ENCODE data around the gene UBTF.

DNA sequence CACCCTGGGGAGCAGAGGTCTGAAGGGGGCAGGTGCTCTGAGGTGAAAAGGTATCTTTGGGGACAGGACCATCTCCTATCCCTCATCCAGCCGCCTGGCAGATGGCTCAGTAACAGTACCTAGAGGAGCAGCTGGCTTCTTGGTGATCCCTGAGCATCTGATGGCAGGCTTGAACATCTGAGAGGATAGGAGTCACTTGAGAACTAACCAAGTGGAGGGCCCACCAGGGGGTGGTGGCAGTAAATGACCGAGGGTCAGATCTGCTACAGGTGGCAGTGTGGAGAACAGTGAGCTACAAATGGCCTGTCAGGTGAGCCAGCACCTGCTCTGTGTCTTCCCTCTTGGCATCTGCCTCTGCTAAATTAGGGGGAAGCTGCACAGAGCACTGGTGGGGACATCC lies 64.0 kb downstream of the UBTF start:
- TF ChIP-seq, protein P1, sequence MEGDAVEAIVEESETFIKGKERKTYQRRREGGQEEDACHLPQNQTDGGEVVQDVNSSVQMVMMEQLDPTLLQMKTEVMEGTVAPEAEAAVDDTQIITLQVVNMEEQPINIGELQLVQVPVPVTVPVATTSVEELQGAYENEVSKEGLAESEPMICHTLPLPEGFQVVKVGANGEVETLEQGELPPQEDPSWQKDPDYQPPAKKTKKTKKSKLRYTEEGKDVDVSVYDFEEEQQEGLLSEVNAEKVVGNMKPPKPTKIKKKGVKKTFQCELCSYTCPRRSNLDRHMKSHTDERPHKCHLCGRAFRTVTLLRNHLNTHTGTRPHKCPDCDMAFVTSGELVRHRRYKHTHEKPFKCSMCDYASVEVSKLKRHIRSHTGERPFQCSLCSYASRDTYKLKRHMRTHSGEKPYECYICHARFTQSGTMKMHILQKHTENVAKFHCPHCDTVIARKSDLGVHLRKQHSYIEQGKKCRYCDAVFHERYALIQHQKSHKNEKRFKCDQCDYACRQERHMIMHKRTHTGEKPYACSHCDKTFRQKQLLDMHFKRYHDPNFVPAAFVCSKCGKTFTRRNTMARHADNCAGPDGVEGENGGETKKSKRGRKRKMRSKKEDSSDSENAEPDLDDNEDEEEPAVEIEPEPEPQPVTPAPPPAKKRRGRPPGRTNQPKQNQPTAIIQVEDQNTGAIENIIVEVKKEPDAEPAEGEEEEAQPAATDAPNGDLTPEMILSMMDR (IDR thresholded peaks at IDR 0.05): no peak
- no peak for TF ChIP-seq POLR2A (IDR thresholded peaks at IDR 0.05)
